ENCODE results near the gene ADD3. TPM values are rescaled to one million over a fixed set of nuclear protein-coding genes. Genes with fewer than 3 reads are reported as not detected.
A peak's percentile ranks its signal among the peaks of the same experiment; 100 is the strongest.

Gene ADD3
- total and polyA plus RNA-seq, 4 donors, result 15.4 to 55.9 (median 22.8) TPM

GRCh38 chr10:110137142-110137545, 129.4 kb downstream of the ADD3 start:
- Histone ChIP-seq H3K36me3 (ENCODE audit: control insufficient read depth in 4 of 4, insufficient read depth in 3 of 4, low read depth in 1 of 4, low read length in 3 of 4) (peaks cover 0 to 2% (median 0%) of the 10 kb centered on the region in 4 donors), H3K9me3 (ENCODE audit: control insufficient read depth in 4 of 4, low read length in 3 of 4) (no peaks in the 10 kb centered on the region), H3K4me1 (ENCODE audit: control insufficient read depth in 4 of 4, insufficient read depth in 4 of 4, low read length in 3 of 4) (peaks cover 5 to 19% (median 9%) of the 10 kb centered on the region in 4 donors), H3K27me3 (ENCODE audit: control insufficient read depth in 4 of 4, insufficient read depth in 4 of 4, low read length in 3 of 4) (no peaks in the 10 kb centered on the region), H3K27ac (ENCODE audit: low read depth in 1 of 2, low read length in 2 of 2) (no peak overlapping the region), H3K9ac (ENCODE audit: low read depth in 1 of 2, low read length in 2 of 2) (no peak overlapping the region), H3K4me3 (ENCODE audit: low read depth in 1 of 3, low read length in 3 of 3) (no peak overlapping the region)
- WGBS, result under 1% methylated on average over 2 of the region's 2 CpGs
- TF ChIP-seq CTCF (IDR thresholded peaks at IDR 0.05; ENCODE audit: low read depth, low read length, missing input control) (peak; percentile 84), ZBTB33 (IDR thresholded peaks at IDR 0.05) (no peak), JUND (IDR thresholded peaks at IDR 0.05) (peak in 1 of 2 donors; percentile 18), YY1 (IDR thresholded peaks at IDR 0.05) (peak; percentile 94), HNF4A (conservative IDR thresholded peaks at IDR 0.05) (peak; percentile 22 to 45), GABPA (IDR thresholded peaks at IDR 0.05 in 1 of 2, conservative IDR thresholded peaks at IDR 0.05 in 1 of 2) (no peak), RAD21 (IDR thresholded peaks at IDR 0.05) (peak; percentile 99 to 100), HNF4G (IDR thresholded peaks at IDR 0.05) (no peak), SP1 (IDR thresholded peaks at IDR 0.05) (no peak), MAX (IDR thresholded peaks at IDR 0.05) (peak; percentile 19), FOXA2 (IDR thresholded peaks at IDR 0.05) (peak; percentile 18), RXRA (IDR thresholded peaks at IDR 0.05) (peak; percentile 36 to 62)
- no peak for DNase-seq (ENCODE audit: low spot score)

GRCh38 chr10:110138197-110138812, 130.5 kb downstream of the ADD3 start:
- H3K4me1 ChIP-seq (ENCODE audit: control insufficient read depth in 4 of 4, insufficient read depth in 4 of 4, low read length in 3 of 4), result peaks cover 5 to 22% (median 11%) of the 10 kb centered on the region in 4 donors
- DNase-seq (ENCODE audit: low spot score), result no peak

More at GRCh38 chr10:110138197-110138812, 130.5 kb downstream of the ADD3 start:
- H3K4me3 ChIP-seq (ENCODE audit: low read depth in 1 of 3, low read length in 3 of 3), result no peak overlapping the region
- H3K36me3 ChIP-seq (ENCODE audit: control insufficient read depth in 4 of 4, insufficient read depth in 3 of 4, low read depth in 1 of 4, low read length in 3 of 4), result no peaks in the 10 kb centered on the region
- no peak overlapping the region for H3K9ac ChIP-seq (ENCODE audit: low read depth in 1 of 2, low read length in 2 of 2)
- 71% methylated on average over 5 of the region's 5 CpGs for WGBS
- H3K27ac ChIP-seq (ENCODE audit: low read depth in 1 of 2, low read length in 2 of 2), result no peak overlapping the region
- no peak for TF ChIP-seq MAX (IDR thresholded peaks at IDR 0.05)
- no peak for TF ChIP-seq ATF3 (IDR thresholded peaks at IDR 0.05)
- TF ChIP-seq ZBTB33 (IDR thresholded peaks at IDR 0.05), result no peak
- no peak for TF ChIP-seq REST (IDR thresholded peaks at IDR 0.05)
- no peak for TF ChIP-seq HNF4G (IDR thresholded peaks at IDR 0.05)
- TF ChIP-seq JUND (IDR thresholded peaks at IDR 0.05), result no peak
- TF ChIP-seq TAF1 (conservative IDR thresholded peaks at IDR 0.05), result no peak
- no peak for TF ChIP-seq EGR1 (IDR thresholded peaks at IDR 0.05; ENCODE audit: low read depth in 2 of 2)
- TF ChIP-seq GABPA (IDR thresholded peaks at IDR 0.05 in 1 of 2, conservative IDR thresholded peaks at IDR 0.05 in 1 of 2), result no peak
- TF ChIP-seq FOXA1 (IDR thresholded peaks at IDR 0.05), result no peak
- TF ChIP-seq FOXA2 (IDR thresholded peaks at IDR 0.05), result no peak
- peak; percentile 84 to 87 for TF ChIP-seq RAD21 (IDR thresholded peaks at IDR 0.05)
- peak; percentile 57 for TF ChIP-seq CTCF (IDR thresholded peaks at IDR 0.05; ENCODE audit: low read depth, low read length, missing input control)
- TF ChIP-seq SP1 (IDR thresholded peaks at IDR 0.05), result no peak
- no peaks in the 10 kb centered on the region for H3K27me3 ChIP-seq (ENCODE audit: control insufficient read depth in 4 of 4, insufficient read depth in 4 of 4, low read length in 3 of 4)
- H3K9me3 ChIP-seq (ENCODE audit: control insufficient read depth in 4 of 4, low read length in 3 of 4), result no peaks in the 10 kb centered on the region
